GM12873 (cell line): ENCODE measurements around the gene LINC00237.

ENCODE experiments used
- CTCF ChIP-seq: IDR thresholded peaks from 2 replicates; pipeline ENCODE4 v1.5.1; 2012; ENCODE audit warnings: low read depth, mild to moderate bottlenecking, moderate library complexity, low read length, control low read depth; ENCODE audit not compliant: insufficient read depth; ENCODE audit errors: missing control alignments

LINC00237 gene

GRCh38 chr20:21101932-21102575 is 4.1 kb downstream of the LINC00237 start:
- TF ChIP-seq CTCF, result no peak

DNA sequence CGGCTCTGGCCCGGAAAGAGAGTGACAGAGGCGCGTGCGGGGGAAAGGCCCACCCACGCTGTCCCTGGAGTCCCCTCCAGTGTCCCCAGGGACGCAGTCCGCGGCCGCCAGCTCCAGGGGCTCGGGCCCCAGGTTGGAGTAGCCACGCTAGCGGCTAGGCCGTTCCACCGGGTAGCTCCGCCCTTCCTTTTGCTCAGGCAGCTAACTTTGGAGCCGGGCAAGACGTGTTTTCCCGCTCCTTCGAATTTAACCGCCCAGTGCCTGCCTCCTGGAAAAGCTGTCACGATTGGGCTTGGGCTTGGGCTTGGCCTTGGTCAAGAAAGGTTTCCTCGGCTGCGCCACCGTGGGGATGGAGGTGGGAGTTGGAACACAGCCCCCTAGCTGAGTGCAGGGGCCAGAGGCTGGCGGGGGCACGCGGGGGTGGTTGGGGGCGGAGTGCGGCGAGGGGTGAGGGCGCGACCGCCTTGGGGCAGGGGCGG is 4.7 kb downstream of the LINC00237 start:
- TF ChIP-seq CTCF, result no peak

- TF ChIP-seq CTCF, result no peak
These were observed 5.3 kb downstream of the LINC00237 start for GRCh38 chr20:21100578-21101452.

- TF ChIP-seq CTCF, result no peak
These were observed 6.2 kb downstream of the LINC00237 start for GRCh38 chr20:21099751-21100577.

DNA sequence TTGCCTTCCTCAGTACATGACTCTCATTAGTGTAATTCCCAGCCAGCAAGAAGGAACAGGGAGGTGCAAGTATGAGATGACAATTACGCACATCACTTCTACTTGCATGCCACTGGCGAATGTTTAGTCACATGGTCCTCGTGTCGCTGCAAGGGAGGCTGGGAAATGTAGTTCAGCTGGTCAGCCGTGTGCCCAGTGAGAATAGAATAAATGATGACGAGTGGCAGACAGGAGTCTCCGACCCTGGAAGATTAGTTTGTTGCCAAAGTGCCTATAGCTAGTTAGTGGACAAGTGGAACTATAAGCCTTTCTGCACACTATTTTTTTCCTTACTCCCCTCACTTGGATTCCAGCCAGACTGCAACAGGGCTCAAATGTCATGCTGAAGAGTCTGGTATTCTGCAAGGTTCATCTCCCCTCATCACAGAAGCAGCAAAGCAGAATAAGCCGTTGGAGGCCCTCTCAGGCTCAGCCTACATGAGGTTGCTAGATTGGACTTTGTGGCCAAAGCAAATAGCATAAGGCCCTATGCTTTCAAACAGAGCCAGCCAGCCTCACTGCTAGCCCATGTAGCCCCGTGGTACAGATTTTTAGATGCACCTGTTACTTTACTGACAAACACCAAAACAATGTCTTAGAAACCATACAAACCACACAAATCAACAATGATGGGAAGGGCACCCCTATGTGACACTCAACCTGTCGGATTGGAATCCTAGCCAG is 9.7 kb downstream of the LINC00237 start:
- TF ChIP-seq CTCF, result no peak

GRCh38 chr20:21092806-21093205 is 13.4 kb downstream of the LINC00237 start:
- no peak for TF ChIP-seq CTCF
